Prostate gland (tissue), 2 donors: Measurements from ENCODE around the gene ERMAP. TPM values are rescaled to one million over a fixed set of nuclear protein-coding genes. Genes with fewer than 3 reads are reported as not detected.

Source experiments
- DNase-seq: peaks from one replicate; pipeline ENCODE4 v3.0.0-alpha.2; 2019; ENCODE audit warnings: low spot score
- H3K27ac ChIP-seq, 2 donors: fragments of 200-600 bp; sonication (generic); 2 replicates each; pipeline ENCODE4 v1.5.1; 2017 to 2019
- H3K27me3 ChIP-seq: fragments of 200-600 bp; sonication (generic); replicated peaks from 2 replicates; pipeline ENCODE4 v1.5.1; 2019; ENCODE audit not compliant: insufficient read depth
- H3K36me3 ChIP-seq, 2 donors: fragments of 200-600 bp; sonication (generic); 1 replicate in 1 of 2; 2 replicates in 1 of 2; pipeline versions ENCODE4 v1.5.1 to v1.8.1; 2017 to 2019
- H3K4me1 ChIP-seq: fragments of 200-600 bp; sonication (generic); replicated peaks from 2 replicates; pipeline ENCODE4 v1.5.1; 2019
- H3K4me3 ChIP-seq, 2 donors: fragments of 200-600 bp; sonication (generic); 2 replicates each; pipeline ENCODE4 v1.5.1; 2017 to 2019
- H3K9me3 ChIP-seq: fragments of 200-600 bp; sonication (generic); 2 replicates; pipeline ENCODE4 v1.5.1; 2017
- CTCF ChIP-seq, 4 experiments: fragments of 200-600 bp in 2 of 4; fragments of 450-650 bp in 2 of 4; sonication (generic) in 2 of 4; IDR thresholded peaks; 1 replicate in 3 of 4; 2 replicates in 1 of 4; pipeline ENCODE4 v1.5.1; 2016 to 2019; ENCODE audit warnings: antibody characterized with exemption in 4 of 4, mild to moderate bottlenecking in 2 of 4, moderate library complexity in 2 of 4
- POLR2A ChIP-seq: fragments of 450-650 bp; IDR thresholded peaks from one replicate; pipeline ENCODE4 v1.6.1; 2016; ENCODE audit warnings: antibody characterized with exemption, mild to moderate bottlenecking
- POLR2AphosphoS5 ChIP-seq: sonication (generic); formaldehyde crosslinking; IDR thresholded peaks from one replicate; pipeline ENCODE4 v1.6.1; 2017; ENCODE audit warnings: antibody characterized with exemption
- WGBS: methylation state at CpG from one replicate; pipeline ENCODE4 v1.1.5; 2018; 5-methylcytosine and 5-hydroxymethylcytosine counted together
- intact Hi-C: fragments of 100-400 bp; cut with DNase I; formaldehyde crosslinking; loops from one replicate; pipeline ENCODE4 v1.14.2; 2022
- total RNA-seq, 2 donors: library from RNA; depleted of rRNA; stranded (reverse); fragments of >200 nt; gene quantifications; one replicate each; pipeline ENCODE4 v1.1.0, GENCODE V29; 2016

The ERMAP gene
- total RNA-seq, 2 donors from 2014 or later, result 14.3 to 15.5 TPM

GRCh38 chr1:42886800-42887199 lies 69.9 kb downstream of the ERMAP start:
- no peak for DNase-seq

GRCh38 chr1:42887366-42887765 lies 70.4 kb downstream of the ERMAP start:
- no peak overlapping the region for H3K4me3 ChIP-seq

More at GRCh38 chr1:42886800-42887199, 69.9 kb downstream of the ERMAP start:
- no peak overlapping the region for H3K27ac ChIP-seq
- intact Hi-C loops, result no loop called here
- no peaks in the 10 kb centered on the region for H3K27me3 ChIP-seq
- H3K4me3 ChIP-seq, result no peak overlapping the region
- TF ChIP-seq CTCF (IDR thresholded peaks at IDR 0.05) (no peak), POLR2AphosphoS5 (no peak), POLR2A (no peak)
- H3K4me1 ChIP-seq, result no peaks in the 10 kb centered on the region
- H3K9me3 ChIP-seq, result no peaks in the 10 kb centered on the region
- 72% methylated on average over 21 of the region's 21 CpGs for WGBS
- no peaks in the 10 kb centered on the region for H3K36me3 ChIP-seq

DNA sequence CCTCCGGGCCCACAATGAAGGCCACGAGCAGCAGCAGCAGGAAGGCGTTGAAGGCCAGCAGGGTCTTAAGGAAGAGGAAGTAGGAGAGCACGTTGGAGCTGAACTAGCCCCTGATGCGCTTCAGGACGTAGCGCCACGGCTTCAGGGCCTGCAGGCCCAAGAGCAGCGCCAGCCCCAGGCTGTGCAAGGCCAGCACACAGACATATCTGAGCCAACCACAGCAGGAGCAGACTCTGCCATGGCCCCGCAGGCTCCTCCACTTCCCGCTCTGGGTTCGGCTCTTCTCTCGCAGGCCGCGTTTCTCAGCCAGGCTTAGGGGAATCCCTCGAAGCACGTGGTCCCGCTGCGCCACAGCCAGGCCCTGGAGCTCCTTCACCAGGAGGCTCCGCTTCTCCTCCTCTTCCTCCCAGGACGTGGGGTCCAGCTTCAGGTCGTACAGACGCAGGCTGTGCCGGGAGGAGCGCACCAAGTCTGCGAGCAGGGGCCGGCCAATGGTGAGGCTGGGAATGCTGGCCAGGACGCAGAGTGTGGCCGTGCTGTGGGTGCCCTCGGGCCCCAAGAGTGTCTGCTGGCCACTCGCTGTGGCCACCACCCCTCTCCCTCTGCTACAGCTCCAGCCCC lies 71.2 kb downstream of the ERMAP start:
- intact Hi-C loops, result no loop called here
- no peaks in the 10 kb centered on the region for H3K4me1 ChIP-seq
- no peaks in the 10 kb centered on the region for H3K9me3 ChIP-seq
- no peak for DNase-seq
- H3K4me3 ChIP-seq, result no peak overlapping the region
- H3K27ac ChIP-seq, result no peak overlapping the region
- 93% methylated on average over 29 of the region's 31 CpGs for WGBS
- no peaks in the 10 kb centered on the region for H3K27me3 ChIP-seq
- TF ChIP-seq POLR2A (no peak), CTCF (IDR thresholded peaks at IDR 0.05) (no peak), POLR2AphosphoS5 (no peak)
- no peaks in the 10 kb centered on the region for H3K36me3 ChIP-seq

More at GRCh38 chr1:42887366-42887765, 70.4 kb downstream of the ERMAP start:
- no peak for DNase-seq
- Histone ChIP-seq H3K36me3 (no peaks in the 10 kb centered on the region), H3K27me3 (no peaks in the 10 kb centered on the region), H3K9me3 (no peaks in the 10 kb centered on the region), H3K27ac (no peak overlapping the region), H3K4me1 (no peaks in the 10 kb centered on the region)
- TF ChIP-seq POLR2A (no peak), POLR2AphosphoS5 (no peak), CTCF (IDR thresholded peaks at IDR 0.05) (no peak)
- whole genome bisulfite sequencing, result 95% methylated on average over 20 of the region's 20 CpGs
- intact Hi-C loops, result no loop called here

GRCh38 chr1:42889264-42889663 lies 72.3 kb downstream of the ERMAP start:
- no peak for DNase-seq
- no peak overlapping the region for H3K4me3 ChIP-seq
- H3K36me3 ChIP-seq, result no peaks in the 10 kb centered on the region
- H3K27ac ChIP-seq, result no peak overlapping the region
- H3K4me1 ChIP-seq, result no peaks in the 10 kb centered on the region
- no peaks in the 10 kb centered on the region for H3K9me3 ChIP-seq
- WGBS, result 82% methylated on average over 4 of the region's 4 CpGs
- TF ChIP-seq POLR2AphosphoS5 (no peak), CTCF (IDR thresholded peaks at IDR 0.05) (no peak), POLR2A (no peak)
- no peaks in the 10 kb centered on the region for H3K27me3 ChIP-seq
- intact Hi-C loops, result no loop called here

DNA sequence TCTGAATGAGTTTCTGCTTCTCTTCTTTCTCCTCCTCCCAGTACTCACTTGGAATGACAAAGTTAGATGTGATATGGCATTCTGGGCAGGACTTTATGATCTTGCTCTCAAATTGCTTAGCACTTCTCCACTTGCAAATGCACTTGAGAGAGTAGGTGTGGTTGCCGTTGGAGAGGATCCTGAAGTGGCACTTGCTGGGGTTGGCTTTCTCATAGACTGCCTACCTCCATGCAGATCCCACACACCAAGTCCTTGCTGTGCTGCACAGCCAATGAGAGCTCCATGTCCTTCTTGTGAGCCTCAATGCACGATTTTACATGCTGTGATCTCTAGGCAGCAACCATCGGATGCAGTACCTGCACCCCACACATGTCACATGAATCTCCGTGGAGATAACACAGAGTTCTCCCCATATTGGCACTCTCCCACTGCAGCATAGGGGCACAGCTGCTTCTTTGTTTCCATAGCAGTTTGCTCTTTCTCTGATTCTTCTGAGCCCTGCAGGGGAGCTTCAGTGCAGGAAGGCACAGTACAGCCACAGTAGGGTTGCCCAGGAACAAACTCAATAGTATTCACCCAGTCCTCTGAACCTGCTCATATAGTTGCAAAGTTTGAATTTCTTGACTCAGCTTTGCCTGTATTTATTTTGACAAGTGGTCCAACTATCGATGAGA lies 74.7 kb downstream of the ERMAP start:
- Histone ChIP-seq H3K9me3 (no peaks in the 10 kb centered on the region), H3K4me3 (no peak overlapping the region), H3K27ac (no peak overlapping the region), H3K4me1 (no peaks in the 10 kb centered on the region), H3K36me3 (no peaks in the 10 kb centered on the region), H3K27me3 (no peaks in the 10 kb centered on the region)
- DNase-seq, result no peak
- intact Hi-C loops, result no loop called here
- TF ChIP-seq POLR2A (no peak), POLR2AphosphoS5 (no peak)
- WGBS, result 44% methylated on average over 5 of the region's 5 CpGs

Other genes with a start within 250 kb of the ERMAP start
- gene PPIH, start 158.7 kb upstream of the ERMAP start, total RNA-seq, result 10 to 100 TPM; 31.9 to 39.4 TPM
- 100 to 1,000 TPM; 325 to 406 TPM for gene YBX1, start 134.7 kb upstream of the ERMAP start, total RNA-seq
- gene CLDN19, start 76.9 kb upstream of the ERMAP start, total RNA-seq, result 1 to 10 TPM; 1.1 to 1.5 TPM
- 10 to 100 TPM; 21.0 to 52.1 TPM for gene P3H1, start 50.1 kb upstream of the ERMAP start, total RNA-seq
- 1 to 10 TPM; 3.3 to 3.6 TPM for gene C1orf50, start 49.9 kb upstream of the ERMAP start, total RNA-seq
- under 1 TPM; 0.14 to 0.62 TPM for gene TMEM269, start 32.1 kb upstream of the ERMAP start, total RNA-seq
- 10 to 100 TPM; 15.0 to 42.5 TPM for gene SVBP, start 275 bp downstream of the ERMAP start, total RNA-seq
- gene ZNF691, start 29.5 kb downstream of the ERMAP start, total RNA-seq, result 10 to 100 TPM; 16.0 to 19.5 TPM
- gene SLC2A1, start 141.7 kb downstream of the ERMAP start, total RNA-seq, result 100 to 1,000 TPM in 1 of 2 donors, 10 to 100 TPM in 1; 83.9 to 159 TPM